Stimulated activated CD8-positive, alpha-beta memory T cell treated with anti-CD3 and anti-CD28 coated beads, Interleukin-2, amount 100 ng/mL, for 1 hour (primary cell): ENCODE results near the gene APLP2.

ENCODE experiments used
- DNase-seq, 2 donors: peaks; one replicate each; pipeline ENCODE4 v3.0.0-alpha.2; 2020; ENCODE audit warnings: low read depth in 2 of 2

The APLP2 gene

GRCh38 chr11:130055617-130056016, 14.1 kb upstream of the APLP2 start:
- DNase-seq, result no peak

GRCh38 chr11:130061017-130061416, 8.7 kb upstream of the APLP2 start:
- no peak for DNase-seq

- DNase-seq, result no peak
These were observed 7.7 kb upstream of the APLP2 start for GRCh38 chr11:130062026-130062425.

- no peak for DNase-seq
These were observed 6.2 kb upstream of the APLP2 start for GRCh38 chr11:130063451-130063850.

GRCh38 chr11:130064596-130064995, 5.1 kb upstream of the APLP2 start:
- no peak for DNase-seq

- DNase-seq, result no peak
These were observed 3.4 kb upstream of the APLP2 start for GRCh38 chr11:130066338-130066737.

- no peak for DNase-seq
These were observed 1.1 kb upstream of the APLP2 start for GRCh38 chr11:130068546-130068985.

GRCh38 chr11:130068986-130069658, 572 bp upstream of the APLP2 start:
- peak; percentile 8 to 24 for DNase-seq

- peak in 1 of 2 donors; percentile 28 for DNase-seq
These were observed 583 bp downstream of the APLP2 start for GRCh38 chr11:130070109-130070845.

- DNase-seq, result no peak
These were observed 1.1 kb downstream of the APLP2 start for GRCh38 chr11:130070846-130071200.

- DNase-seq, result no peak
These were observed 1.6 kb downstream of the APLP2 start for GRCh38 chr11:130071211-130071712.

GRCh38 chr11:130074736-130075135, 5.0 kb downstream of the APLP2 start:
- DNase-seq, result no peak

- no peak for DNase-seq
These were observed 7.2 kb downstream of the APLP2 start for GRCh38 chr11:130076778-130077481.

- DNase-seq, result no peak
These were observed 8.0 kb downstream of the APLP2 start for GRCh38 chr11:130077671-130078070.

GRCh38 chr11:130078080-130078479, 8.4 kb downstream of the APLP2 start:
- DNase-seq, result no peak

GRCh38 chr11:130085671-130086290, 16.1 kb downstream of the APLP2 start:
- DNase-seq, result no peak

- no peak for DNase-seq
These were observed 17.0 kb downstream of the APLP2 start for GRCh38 chr11:130086669-130087068.

- DNase-seq, result no peak
These were observed 17.7 kb downstream of the APLP2 start for GRCh38 chr11:130087294-130087926.

GRCh38 chr11:130088217-130088616, 18.5 kb downstream of the APLP2 start:
- no peak for DNase-seq

- no peak for DNase-seq
These were observed 19.4 kb downstream of the APLP2 start for GRCh38 chr11:130088919-130089673.

GRCh38 chr11:130089674-130090073, 20.0 kb downstream of the APLP2 start:
- no peak for DNase-seq
